Measurements from ENCODE around the gene SSH3. TPM values are rescaled to one million over a fixed set of nuclear protein-coding genes. Genes with fewer than 3 reads are reported as not detected.

SSH3 gene
- total and polyA plus RNA-seq, 2 of the 8 experiments (the other 6 are each of a cell fraction or from before 2014, with no cell fraction given) = 16.9 to 19.8 TPM

DNA sequence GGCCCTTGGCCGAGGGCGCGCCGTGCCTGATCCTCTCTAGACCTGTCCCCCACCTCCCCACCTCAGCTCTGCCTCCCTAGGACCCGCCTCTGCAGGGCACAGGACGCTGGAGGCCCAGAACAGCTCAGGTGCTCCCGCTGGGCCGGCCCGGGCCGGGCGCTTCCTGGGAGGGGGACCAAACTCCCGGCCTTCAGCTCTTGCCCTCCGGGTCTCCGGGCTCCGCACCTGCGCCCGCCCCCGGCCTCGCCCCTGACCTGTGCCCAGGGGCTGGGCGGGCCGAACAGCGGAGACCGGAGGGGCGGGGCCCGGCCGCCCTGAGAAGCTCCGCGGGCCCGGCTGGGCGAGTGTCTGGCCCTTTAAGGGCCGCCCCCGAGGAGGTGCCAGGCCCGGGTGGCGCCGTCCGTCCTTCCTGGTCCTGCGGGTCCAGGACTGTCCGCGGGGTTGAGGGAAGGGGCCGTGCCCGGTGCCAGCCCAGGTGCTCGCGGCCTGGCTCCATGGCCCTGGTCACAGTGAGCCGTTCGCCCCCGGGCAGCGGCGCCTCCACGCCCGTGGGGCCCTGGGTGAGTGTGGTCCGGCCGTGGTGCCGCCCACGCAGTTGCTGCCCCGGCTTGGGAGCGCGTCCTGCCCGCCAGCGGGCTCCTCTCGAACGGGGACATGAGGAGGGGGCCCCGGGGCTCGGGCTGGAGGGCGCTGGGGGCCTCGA lies at the start of gene SSH3 (continued):
- peak; percentile 12; the same call in 1 of the 2 replicates for TF ChIP-seq EGR1 (IDR thresholded peaks at IDR 0.05; ENCODE audit: borderline replicate concordance, low read depth, low read length)
- peak; percentile 82 for TF ChIP-seq KDM4A (IDR thresholded peaks at IDR 0.05; ENCODE audit: low read depth, low read length, severe bottlenecking)
- no peak for TF ChIP-seq TEAD4 (IDR thresholded peaks at IDR 0.05; ENCODE audit: low read depth, low read length)
- TF ChIP-seq HDAC2 (IDR thresholded peaks at IDR 0.05; ENCODE audit: borderline replicate concordance in 1 of 2, low read depth in 2 of 2, low read length in 2 of 2) = peak in 1 of 2 experiments; percentile 3; a peak in 1 of 4 replicates
- TF ChIP-seq TAF1 (IDR thresholded peaks at IDR 0.05; ENCODE audit: low read depth, low read length) = no peak
- no peak for TF ChIP-seq KDM1A (IDR thresholded peaks at IDR 0.05; ENCODE audit: borderline replicate concordance, low read length)
- TF ChIP-seq SIRT6 (IDR thresholded peaks at IDR 0.05; ENCODE audit: low read length) = no peak
- peak; percentile 60 for TF ChIP-seq CTBP2 (IDR thresholded peaks at IDR 0.05; ENCODE audit: borderline replicate concordance, insufficient read depth, insufficient read length, low read length)
- no peak for TF ChIP-seq SRF (IDR thresholded peaks at IDR 0.05; ENCODE audit: low read depth, low read length)
- TF ChIP-seq SIN3A (conservative IDR thresholded peaks at IDR 0.05 in 1 of 2, IDR thresholded peaks at IDR 0.05 in 1 of 2; ENCODE audit: low read depth in 1 of 2, low read length in 2 of 2) = 0 out of 4 replicates have a peak, but pooled peaks of 1 of the 2 experiments have one; percentile 38
- TF ChIP-seq POLR2AphosphoS5 (IDR thresholded peaks at IDR 0.05; ENCODE audit: low read depth, low read length) = no peak
- 0 out of 2 replicates have a peak, but pooled peaks have one; percentile 25 for TF ChIP-seq SUZ12 (IDR thresholded peaks at IDR 0.05; ENCODE audit: low read length)
- TF ChIP-seq NANOG (IDR thresholded peaks at IDR 0.05; ENCODE audit: insufficient read depth, low read depth, low read length, poor library complexity, severe bottlenecking) = no peak
- TF ChIP-seq CBX5 (IDR thresholded peaks at IDR 0.05; ENCODE audit: low read depth, low read length) = no peak
- TF ChIP-seq TBP (IDR thresholded peaks at IDR 0.05; ENCODE audit: low read depth, low read length) = no peak
- TF ChIP-seq NRF1 (IDR thresholded peaks at IDR 0.05; ENCODE audit: low read depth, low read length) = no peak
- no peak for TF ChIP-seq JUND (IDR thresholded peaks at IDR 0.05; ENCODE audit: low read length)
